Muscle layer of duodenum (tissue), 2 donors: Measurements from ENCODE around the gene ESR1.
A peak's percentile ranks its signal among the peaks of the same experiment; 100 is the strongest.

ENCODE experiments used
- H3K27ac ChIP-seq: one replicate; pipeline ENCODE4 v1.7.0; 2013; ENCODE audit warnings: mild to moderate bottlenecking, low read length
- H3K27me3 ChIP-seq: one replicate; pipeline ENCODE4 v1.7.0; 2013; ENCODE audit warnings: low read depth, mild to moderate bottlenecking, control low read depth, low read length
- H3K36me3 ChIP-seq, 2 donors: one replicate each; pipeline ENCODE4 v1.7.0; 2013; ENCODE audit warnings: low read length in 2 of 2, control low read depth in 1 of 2, mild to moderate bottlenecking in 1 of 2; ENCODE audit not compliant: insufficient read depth in 2 of 2, control insufficient read depth in 1 of 2
- H3K4me1 ChIP-seq, 2 donors: one replicate each; pipeline ENCODE4 v1.7.0; 2013; ENCODE audit warnings: low read length in 2 of 2, mild to moderate bottlenecking in 2 of 2, control low read depth in 1 of 2, moderate library complexity in 1 of 2; ENCODE audit not compliant: insufficient read depth in 2 of 2, control insufficient read depth in 1 of 2
- H3K4me3 ChIP-seq, 2 donors: one replicate each; pipeline ENCODE4 v1.7.0; 2013; ENCODE audit warnings: low read length in 2 of 2, low read depth in 1 of 2, mild to moderate bottlenecking in 1 of 2
- H3K9me3 ChIP-seq, 2 donors: one replicate each; pipeline ENCODE4 v1.7.0; 2013; ENCODE audit warnings: low read length in 2 of 2, control low read depth in 1 of 2, mild to moderate bottlenecking in 1 of 2; ENCODE audit not compliant: control insufficient read depth in 1 of 2
- donor health status: healthy.

Gene ESR1

DNA sequence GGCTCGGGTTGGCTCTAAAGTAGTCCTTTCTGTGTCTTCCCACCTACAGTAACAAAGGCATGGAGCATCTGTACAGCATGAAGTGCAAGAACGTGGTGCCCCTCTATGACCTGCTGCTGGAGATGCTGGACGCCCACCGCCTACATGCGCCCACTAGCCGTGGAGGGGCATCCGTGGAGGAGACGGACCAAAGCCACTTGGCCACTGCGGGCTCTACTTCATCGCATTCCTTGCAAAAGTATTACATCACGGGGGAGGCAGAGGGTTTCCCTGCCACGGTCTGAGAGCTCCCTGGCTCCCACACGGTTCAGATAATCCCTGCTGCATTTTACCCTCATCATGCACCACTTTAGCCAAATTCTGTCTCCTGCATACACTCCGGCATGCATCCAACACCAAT is 291.2 kb downstream of the ESR1 start:
- H3K36me3 ChIP-seq: no peaks in the 10 kb centered on the region
- no peaks in the 10 kb centered on the region for H3K27me3 ChIP-seq
- H3K27ac ChIP-seq: no peak overlapping the region
- no peak overlapping the region for H3K4me3 ChIP-seq
- no peaks in the 10 kb centered on the region for H3K9me3 ChIP-seq
- H3K4me1 ChIP-seq: no peaks in the 10 kb centered on the region

GRCh38 chr6:152099446-152100182 is 292.1 kb downstream of the ESR1 start:
- Histone ChIP-seq H3K4me1 (no peaks in the 10 kb centered on the region), H3K27ac (no peak overlapping the region), H3K4me3 (no peak overlapping the region), H3K9me3 (no peaks in the 10 kb centered on the region), H3K27me3 (no peaks in the 10 kb centered on the region), H3K36me3 (no peaks in the 10 kb centered on the region)

DNA sequence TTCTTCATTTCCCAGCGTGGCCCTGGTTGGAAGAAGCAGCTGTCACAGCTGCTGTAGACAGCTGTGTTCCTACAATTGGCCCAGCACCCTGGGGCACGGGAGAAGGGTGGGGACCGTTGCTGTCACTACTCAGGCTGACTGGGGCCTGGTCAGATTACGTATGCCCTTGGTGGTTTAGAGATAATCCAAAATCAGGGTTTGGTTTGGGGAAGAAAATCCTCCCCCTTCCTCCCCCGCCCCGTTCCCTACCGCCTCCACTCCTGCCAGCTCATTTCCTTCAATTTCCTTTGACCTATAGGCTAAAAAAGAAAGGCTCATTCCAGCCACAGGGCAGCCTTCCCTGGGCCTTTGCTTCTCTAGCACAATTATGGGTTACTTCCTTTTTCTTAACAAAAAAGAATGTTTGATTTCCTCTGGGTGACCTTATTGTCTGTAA is 292.7 kb downstream of the ESR1 start:
- no peak overlapping the region for H3K27ac ChIP-seq

DNA sequence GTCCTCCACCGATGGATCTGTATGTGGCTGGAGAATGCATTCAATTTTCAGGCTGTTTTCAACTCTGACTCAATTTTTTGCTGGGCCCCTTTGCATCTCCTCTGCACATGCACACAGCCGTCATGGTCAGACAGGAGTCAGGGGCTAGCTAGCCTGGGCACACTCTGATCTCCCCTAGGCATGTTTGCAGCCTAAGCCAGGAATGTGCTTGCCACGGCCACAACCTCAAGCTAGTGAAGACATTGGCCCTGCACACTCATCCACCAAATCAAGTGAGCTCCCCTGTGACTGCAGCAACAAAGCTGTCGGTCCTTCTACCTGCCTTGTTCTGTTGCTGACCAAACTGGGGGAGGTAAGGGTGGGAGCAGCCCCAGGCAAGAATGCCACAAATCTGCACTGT is 300.5 kb downstream of the ESR1 start:
- no peaks in the 10 kb centered on the region for H3K9me3 ChIP-seq
- no peaks in the 10 kb centered on the region for H3K27me3 ChIP-seq
- H3K4me3 ChIP-seq: no peak overlapping the region
- no peak overlapping the region for H3K27ac ChIP-seq
- H3K4me1 ChIP-seq: peaks cover 0 to 6% of the 10 kb centered on the region in 2 donors
- no peaks in the 10 kb centered on the region for H3K36me3 ChIP-seq

More for the DNA sequence above, 292.7 kb downstream of the ESR1 start:
- no peaks in the 10 kb centered on the region for H3K27me3 ChIP-seq
- no peaks in the 10 kb centered on the region for H3K36me3 ChIP-seq
- no peaks in the 10 kb centered on the region for H3K4me1 ChIP-seq
- no peak overlapping the region for H3K4me3 ChIP-seq
- no peaks in the 10 kb centered on the region for H3K9me3 ChIP-seq

- Histone ChIP-seq H3K4me3 (no peak overlapping the region), H3K27me3 (no peaks in the 10 kb centered on the region), H3K36me3 (no peaks in the 10 kb centered on the region), H3K4me1 (peaks cover 0 to 6% of the 10 kb centered on the region in 2 donors), H3K9me3 (no peaks in the 10 kb centered on the region), H3K27ac (peak overlapping the region; percentile 14)
Observed at GRCh38 chr6:152110886-152111820, 303.7 kb downstream of the ESR1 start.

DNA sequence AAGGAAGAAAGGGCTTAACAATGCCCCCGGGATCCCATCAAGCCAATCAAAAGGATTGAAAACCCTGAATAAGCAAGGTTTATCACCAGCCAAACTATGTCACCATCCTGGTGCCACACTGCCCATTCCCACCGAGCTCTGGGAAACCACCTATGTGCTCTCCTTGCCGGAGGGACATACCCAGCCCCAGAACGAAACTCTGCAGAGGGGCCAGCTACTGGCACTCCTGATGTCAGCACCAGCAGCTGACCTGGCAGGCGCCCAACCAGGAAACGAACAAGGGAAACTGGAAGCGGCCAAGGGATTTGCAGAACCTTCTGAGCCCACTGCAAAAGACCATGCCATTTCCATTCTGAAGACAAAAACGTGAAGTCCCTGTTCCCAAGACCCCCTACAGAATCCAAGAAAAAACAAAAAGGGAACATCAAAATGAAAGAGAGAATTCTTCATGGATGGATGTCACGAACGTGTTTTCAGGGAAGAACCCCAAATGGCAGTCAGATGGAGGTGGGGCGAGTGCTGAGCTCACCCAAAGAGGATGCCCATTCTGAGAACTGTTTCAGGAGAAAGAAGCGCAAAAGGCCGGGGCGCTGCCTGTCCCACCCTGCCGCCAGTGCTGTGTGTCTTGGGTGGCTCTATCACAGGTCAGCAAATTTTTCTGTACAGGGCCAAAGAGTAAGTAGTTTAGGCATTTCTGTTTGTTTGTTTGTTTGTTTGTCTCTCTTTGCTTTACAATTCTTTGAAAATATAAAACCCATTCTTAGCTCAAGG is 305.2 kb downstream of the ESR1 start:
- Histone ChIP-seq H3K27me3 (no peaks in the 10 kb centered on the region), H3K4me3 (no peak overlapping the region), H3K27ac (peak overlapping the region; percentile 34), H3K9me3 (no peaks in the 10 kb centered on the region), H3K36me3 (no peaks in the 10 kb centered on the region), H3K4me1 (peaks cover 0 to 9% of the 10 kb centered on the region in 2 donors)

GRCh38 chr6:152117156-152118133 is 310.0 kb downstream of the ESR1 start:
- Histone ChIP-seq H3K27ac (no peak overlapping the region), H3K4me3 (no peak overlapping the region), H3K36me3 (peaks cover 25 to 30% of the 10 kb centered on the region in 2 donors), H3K27me3 (no peaks in the 10 kb centered on the region), H3K9me3 (no peaks in the 10 kb centered on the region), H3K4me1 (peaks cover 0 to 3% of the 10 kb centered on the region in 2 donors)

DNA sequence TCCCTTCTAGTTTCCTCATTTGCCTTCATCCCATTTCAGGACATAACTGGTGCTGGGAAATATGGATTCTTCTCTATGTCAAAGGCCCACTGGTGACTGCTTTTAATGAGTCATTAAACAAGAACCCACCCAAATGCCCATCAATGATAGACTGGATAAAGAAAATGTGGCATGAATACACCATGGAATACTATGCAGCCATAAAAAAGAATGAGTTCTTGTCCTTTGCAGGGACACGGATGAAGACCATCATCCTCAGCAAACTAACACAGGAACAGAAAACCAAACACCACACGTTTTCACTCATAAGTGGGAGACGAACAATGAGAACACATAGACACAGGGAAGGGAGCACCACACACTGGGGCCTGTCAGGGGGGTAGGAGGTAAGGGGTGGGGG is 310.7 kb downstream of the ESR1 start:
- no peak overlapping the region for H3K27ac ChIP-seq
- H3K9me3 ChIP-seq: no peaks in the 10 kb centered on the region
- no peaks in the 10 kb centered on the region for H3K27me3 ChIP-seq
- no peak overlapping the region for H3K4me3 ChIP-seq
- peaks cover 0 to 3% of the 10 kb centered on the region in 2 donors for H3K4me1 ChIP-seq
- H3K36me3 ChIP-seq: peaks cover 29 to 32% of the 10 kb centered on the region in 2 donors

DNA sequence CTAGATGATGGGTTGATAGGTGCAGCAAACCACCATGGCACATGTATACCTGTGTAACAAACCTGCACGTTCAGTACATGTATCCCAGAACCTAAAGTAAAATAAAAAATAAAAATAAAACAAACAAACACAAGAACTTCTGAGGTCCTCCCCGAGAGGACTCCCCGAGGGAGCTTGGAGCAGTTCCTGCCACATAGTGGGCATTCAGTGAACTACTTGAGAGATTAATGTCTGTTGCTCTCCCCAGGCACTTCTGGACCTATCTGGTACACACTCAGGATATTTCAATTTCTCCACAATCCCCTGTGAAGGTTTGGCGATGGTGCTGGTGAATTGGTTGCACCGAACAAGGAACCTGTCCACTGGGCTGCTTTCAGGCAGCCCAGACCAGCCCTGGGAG is 311.2 kb downstream of the ESR1 start:
- no peak overlapping the region for H3K27ac ChIP-seq
- H3K4me3 ChIP-seq: no peak overlapping the region
- H3K27me3 ChIP-seq: no peaks in the 10 kb centered on the region
- H3K9me3 ChIP-seq: no peaks in the 10 kb centered on the region
- H3K4me1 ChIP-seq: peaks cover 0 to 3% of the 10 kb centered on the region in 2 donors
- H3K36me3 ChIP-seq: peaks cover 29 to 33% of the 10 kb centered on the region in 2 donors

DNA sequence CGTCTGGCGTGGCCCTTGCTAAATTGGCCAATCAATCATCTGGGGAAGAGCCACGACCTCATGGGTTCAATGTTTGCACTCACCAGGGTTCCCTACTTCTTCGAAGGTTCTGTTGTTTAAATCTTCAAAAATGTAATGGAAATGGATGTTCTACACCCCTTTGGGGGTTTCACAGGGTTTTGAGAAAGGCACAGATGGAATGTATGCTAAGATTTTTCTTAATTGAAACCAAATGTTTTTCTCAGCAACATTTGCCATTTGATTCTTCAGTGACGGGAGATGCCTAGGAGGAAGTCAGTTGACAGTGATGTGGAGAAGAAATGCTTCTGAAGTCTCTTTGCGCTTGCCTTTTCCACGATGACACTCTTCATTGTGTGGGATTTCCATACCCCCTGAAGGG is 312.3 kb downstream of the ESR1 start:
- Histone ChIP-seq H3K4me1 (peaks cover 0 to 3% of the 10 kb centered on the region in 2 donors), H3K4me3 (no peak overlapping the region), H3K27ac (no peak overlapping the region), H3K27me3 (no peaks in the 10 kb centered on the region), H3K36me3 (peaks cover 29 to 37% of the 10 kb centered on the region in 2 donors), H3K9me3 (no peaks in the 10 kb centered on the region)
